PC-3 (cell line): ENCODE measurements around the gene ZNF189. TPM values are rescaled to one million over a fixed set of nuclear protein-coding genes. Genes with fewer than 3 reads are reported as not detected.
A peak's percentile ranks its signal among the peaks of the same experiment; 100 is the strongest.

Experiments
- ATAC-seq: fragments of 200-7000 bp; cut with Tn5 transposase; 2 replicates; pipeline ENCODE4 v1.9.1; 2020; ENCODE audit warnings: mild to moderate bottlenecking, moderate library complexity
- Bru-seq: library from RNA; stranded (reverse); fragments of 400-500 nt; gene quantifications from one replicate; lab custom pipeline; 2021; lab: Mats Ljungman, UMichigan
- BruChase-seq, 2 experiments: library from RNA; stranded (reverse); fragments of 400-500 nt; gene quantifications; one replicate each; lab custom pipeline; 2021; lab: Mats Ljungman, UMichigan
- BruUV-seq: library from RNA; stranded (reverse); fragments of 400-500 nt; replicated peaks from 2 replicates; lab custom pipeline; 2021; lab: Mats Ljungman, UMichigan
- CTCF ChIA-PET: fragments of 300-600 bp; sonication (Branson Sonifier 250); formaldehyde crosslinking; loops from one replicate; lab custom pipeline; 2022; ENCODE audit warnings: antibody characterized with exemption; lab: Charles Lee
- POLR2A ChIA-PET: fragments of 300-600 bp; sonication (Branson Sonifier 250); formaldehyde crosslinking; loops from one replicate; lab custom pipeline; 2022; ENCODE audit warnings: antibody characterized with exemption; ENCODE audit not compliant: unreplicated experiment; lab: Charles Lee
- DNase-seq: peaks from one replicate; pipeline ENCODE4 v3.0.0-alpha.2; 2015
- H2AFZ ChIP-seq: fragments of 300-600 bp; sonication (generic); 2 replicates; pipeline ENCODE4 v1.6.0; 2016; ENCODE audit warnings: antibody characterized with exemption, low read length
- H3F3A ChIP-seq: fragments of 300-600 bp; sonication (generic); one replicate; pipeline ENCODE4 v1.6.0; 2017; ENCODE audit warnings: antibody characterized with exemption, low read length, control low read depth, mild to moderate bottlenecking; ENCODE audit not compliant: unreplicated experiment
- H3K27ac ChIP-seq: fragments of 300-600 bp; sonication (generic); 2 replicates; pipeline ENCODE4 v1.5.1; 2016; ENCODE audit warnings: mild to moderate bottlenecking, low read length
- H3K27me3 ChIP-seq: fragments of 300-600 bp; sonication (generic); 2 replicates; pipeline ENCODE4 v1.6.1; 2016; ENCODE audit warnings: low read length, mixed read lengths
- H3K36me3 ChIP-seq: fragments of 300-600 bp; sonication (generic); 2 replicates; pipeline ENCODE4 v1.6.1; 2016; ENCODE audit warnings: low read depth, mixed run types, low read length, mixed read lengths
- H3K4me1 ChIP-seq: fragments of 300-600 bp; sonication (generic); 2 replicates; pipeline ENCODE4 v1.5.1; 2016; ENCODE audit warnings: low read length; ENCODE audit not compliant: insufficient read depth
- H3K4me2 ChIP-seq: fragments of 300-600 bp; sonication (generic); 2 replicates; pipeline ENCODE4 v1.6.0; 2016; ENCODE audit warnings: low read length
- H3K4me3 ChIP-seq: fragments of 300-600 bp; sonication (generic); 2 replicates; pipeline ENCODE4 v1.5.1; 2016; ENCODE audit warnings: mild to moderate bottlenecking, low read length, mixed read lengths
- H3K79me2 ChIP-seq: fragments of 300-600 bp; sonication (generic); 2 replicates; pipeline ENCODE4 v1.6.1; 2017; ENCODE audit warnings: low read length, mixed read lengths
- H3K9ac ChIP-seq: fragments of 300-600 bp; sonication (generic); 2 replicates; pipeline ENCODE4 v1.6.0; 2016; ENCODE audit warnings: mild to moderate bottlenecking, low read length
- H3K9me2 ChIP-seq: fragments of 300-600 bp; sonication (generic); replicated peaks from 2 replicates; pipeline ENCODE4 v1.6.1; 2016; ENCODE audit warnings: mixed run types, low read length, mixed read lengths
- H3K9me3 ChIP-seq: fragments of 300-600 bp; sonication (generic); 2 replicates; pipeline ENCODE4 v1.6.1; 2016; ENCODE audit warnings: low read length, mixed read lengths
- H4K20me1 ChIP-seq: fragments of 300-600 bp; sonication (generic); 2 replicates; pipeline ENCODE4 v1.6.1; 2016; ENCODE audit warnings: low read length, mixed read lengths
- CTCF ChIP-seq: fragments of 300-600 bp; sonication (generic); conservative IDR thresholded peaks from 2 replicates; pipeline ENCODE4 v1.5.1; 2017; ENCODE audit warnings: antibody characterized with exemption, low read depth, mild to moderate bottlenecking, low read length
- EZH2 ChIP-seq: fragments of 300-600 bp; sonication (generic); IDR thresholded peaks from one replicate; pipeline ENCODE4 v1.6.1; 2017; ENCODE audit warnings: antibody characterized with exemption, mild to moderate bottlenecking, low read length; ENCODE audit not compliant: unreplicated experiment
- EZH2phosphoT487 ChIP-seq: fragments of 300-600 bp; sonication (generic); IDR thresholded peaks from 2 replicates; pipeline ENCODE4 v1.6.1; 2018; ENCODE audit warnings: mild to moderate bottlenecking, antibody characterized with exemption, low read length, borderline replicate concordance
- intact Hi-C: fragments of 100-400 bp; cut with micrococcal nuclease; formaldehyde crosslinking; loops from 2 replicates; pipeline ENCODE4 v1.9.0; 2023
- long read RNA-seq: library from polyadenylated mRNA; unstranded; transcript quantifications from one replicate; pipeline ENCODE4 v2.0.0, GENCODE V29; 2021; ENCODE audit not compliant: unreplicated experiment
- total RNA-seq: library from RNA; depleted of rRNA; stranded (reverse); fragments of >200 nt; gene quantifications from 2 replicates; pipeline ENCODE4 v1.2.3, GENCODE V29; 2014; rRNA removed

The ZNF189 gene
- 4.5 and 4.8 TPM in 2 replicates for total RNA-seq
- Bru-seq, nascent RNA: percentile 81 among the genes with signal in this experiment
- percentile 73 among the genes with signal in this experiment for BruChase-seq, experiment 1, labeled RNA remaining after a 6-hour chase
- BruChase-seq, experiment 2, labeled RNA remaining after a 2-hour chase: percentile 84 among the genes with signal in this experiment
- long read RNA-seq, partial matches to known transcripts: 0 of 4 reads
- long read RNA-seq, other reads (novel, unspliced or antisense): 3 of 4 reads

- H3F3A ChIP-seq: no peaks in the 10 kb centered on the region
- peak within 1 kb of the TSS; percentile 2; the same call in 1 of the 2 replicates for H3K27ac ChIP-seq
- H3K4me2 ChIP-seq: peak within 1 kb of the TSS; percentile 96
- no peaks in the 10 kb centered on the region for H3K9me3 ChIP-seq
- DNase-seq (peak; percentile 93), ATAC-seq (peak; percentile 98)
- H2AFZ ChIP-seq: peak within 1 kb of the TSS; percentile 69
- H3K9ac ChIP-seq: peak within 1 kb of the TSS; percentile 79
- H3K9me2 ChIP-seq: no peaks in the 10 kb centered on the region
- no peaks in the 10 kb centered on the region for H4K20me1 ChIP-seq
- H3K4me1 ChIP-seq: peaks cover 3% of the 10 kb centered on the region; the same call in 1 of the 2 replicates
- H3K27me3 ChIP-seq: no peaks in the 10 kb centered on the region
- no peak for TF ChIP-seq EZH2
- no peak for TF ChIP-seq EZH2phosphoT487
- TF ChIP-seq CTCF: no peak
- TSS peak; percentile 78 for BruUV-seq
- ChIA-PET POLR2A (no interaction called here), CTCF (interaction anchor here (0.5 to 1.3 kb wide), 2 partner anchors 51 to 308 kb away, joined by 3 read pairs; no protein-coding TSS in a partner anchor)
- peaks cover 57% of the 10 kb centered on the region for H3K36me3 ChIP-seq
- H3K4me3 ChIP-seq: peak within 1 kb of the TSS; percentile 70
- intact Hi-C loops: no loop called here
- H3K79me2 ChIP-seq: peaks cover 69% of the 10 kb centered on the region
Observed at GRCh38 chr9:101398068-101398929, at the start of gene ZNF189, which contains the start of gene MRPL50. Gene ZNF189, plus strand, starts transcription at chr9:101398851. Its CDS starts 306 bp downstream, at chr9:101399157. Gene MRPL50, minus strand, starts transcription at chr9:101398618. Its CDS starts 26 bp downstream, at chr9:101398592.

- no peaks in the 10 kb centered on the region for H3K79me2 ChIP-seq
- intact Hi-C loops: no loop called here
- H4K20me1 ChIP-seq: no peaks in the 10 kb centered on the region
- no peaks in the 10 kb centered on the region for H3K36me3 ChIP-seq
- DNase-seq: no peak
- no peak overlapping the region for H2AFZ ChIP-seq
- no peak overlapping the region for H3K4me3 ChIP-seq
- H3F3A ChIP-seq: no peaks in the 10 kb centered on the region
- ChIA-PET POLR2A (no interaction called here), CTCF (no interaction called here)
- no peaks in the 10 kb centered on the region for H3K4me1 ChIP-seq
- no peak for ATAC-seq
- no peaks in the 10 kb centered on the region for H3K9me3 ChIP-seq
- H3K4me2 ChIP-seq: no peak overlapping the region
- H3K27me3 ChIP-seq: peaks cover 5% of the 10 kb centered on the region; the same call in 1 of the 2 replicates
- no peak overlapping the region for H3K27ac ChIP-seq
- TF ChIP-seq CTCF: no peak
- no peak for TF ChIP-seq EZH2
- H3K9ac ChIP-seq: no peak overlapping the region
- BruUV-seq: no TSS peak
- H3K9me2 ChIP-seq: no peaks in the 10 kb centered on the region
Observed at GRCh38 chr9:101350285-101350684, 48.4 kb upstream of the ZNF189 start.
